Hepatocyte (in vitro differentiated cells): Measurements from ENCODE around the gene CREB5. TPM values are rescaled to one million over a fixed set of nuclear protein-coding genes. Genes with fewer than 3 reads are reported as not detected.

ENCODE experiments used
- DNase-seq: peaks from one replicate; pipeline ENCODE4 v3.0.0-alpha.2; 2016; ENCODE audit warnings: low spot score
- H2AFZ ChIP-seq: fragments of 200-600 bp; sonication (generic); 2 replicates; pipeline ENCODE4 v1.6.0; 2016; ENCODE audit warnings: antibody characterized with exemption, mild to moderate bottlenecking
- H3K27ac ChIP-seq: fragments of 200-600 bp; sonication (generic); 2 replicates; pipeline ENCODE4 v1.5.1; 2016; ENCODE audit warnings: mild to moderate bottlenecking
- H3K27me3 ChIP-seq: fragments of 200-600 bp; sonication (generic); 2 replicates; pipeline ENCODE4 v1.6.1; 2016
- H3K36me3 ChIP-seq: fragments of 200-600 bp; sonication (generic); replicated peaks from 2 replicates; pipeline ENCODE4 v1.5.1; 2016; ENCODE audit warnings: low read depth; ENCODE audit not compliant: insufficient read depth
- H3K4me1 ChIP-seq: fragments of 200-600 bp; sonication (generic); 2 replicates; pipeline ENCODE4 v1.5.1; 2016; ENCODE audit warnings: mild to moderate bottlenecking, moderate library complexity; ENCODE audit not compliant: insufficient read depth
- H3K4me2 ChIP-seq: fragments of 200-600 bp; sonication (generic); 2 replicates; pipeline ENCODE4 v1.6.0; 2016
- H3K4me3 ChIP-seq: fragments of 200-600 bp; sonication (generic); 2 replicates; pipeline ENCODE4 v1.5.1; 2016; ENCODE audit warnings: mild to moderate bottlenecking
- H3K79me2 ChIP-seq: fragments of 200-600 bp; sonication (generic); 2 replicates; pipeline ENCODE4 v1.6.0; 2017; ENCODE audit warnings: mild to moderate bottlenecking
- H3K9me2 ChIP-seq: fragments of 200-600 bp; sonication (generic); replicated peaks from 2 replicates; pipeline ENCODE4 v1.6.0; 2017; ENCODE audit warnings: mild to moderate bottlenecking; ENCODE audit not compliant: insufficient read depth
- H3K9me3 ChIP-seq: fragments of 200-600 bp; sonication (generic); 2 replicates; pipeline ENCODE4 v1.5.1; 2016; ENCODE audit warnings: low read depth, mild to moderate bottlenecking
- H4K20me1 ChIP-seq: fragments of 200-600 bp; sonication (generic); 2 replicates; pipeline ENCODE4 v1.6.0; 2016; ENCODE audit warnings: mild to moderate bottlenecking; ENCODE audit not compliant: insufficient read depth, poor library complexity, severe bottlenecking
- CTCF ChIP-seq: fragments of 200-600 bp; sonication (generic); IDR thresholded peaks from 2 replicates; pipeline ENCODE4 v1.5.1; 2016; ENCODE audit warnings: antibody characterized with exemption, mild to moderate bottlenecking; ENCODE audit not compliant: poor library complexity
- EZH2 ChIP-seq: fragments of 200-600 bp; sonication (generic); IDR thresholded peaks from 2 replicates; pipeline ENCODE4 v1.6.1; 2016; ENCODE audit warnings: antibody characterized with exemption, mild to moderate bottlenecking, borderline replicate concordance
- EZH2phosphoT487 ChIP-seq: fragments of 200-600 bp; sonication (generic); IDR thresholded peaks from one replicate; pipeline ENCODE4 v1.6.1; 2018; ENCODE audit warnings: antibody characterized with exemption, mild to moderate bottlenecking, low read depth, moderate library complexity; ENCODE audit not compliant: unreplicated experiment, severe bottlenecking
- WGBS: methylation state at CpG from one replicate; pipeline ENCODE4 v1.1.6; 2016; ENCODE audit warnings: low lambda C conversion rate; ENCODE audit errors: missing lambda C conversion rate; 5-methylcytosine and 5-hydroxymethylcytosine counted together
- polyA plus RNA-seq: library from polyadenylated mRNA; unstranded; fragments of >200 nt; fragmentation: Nextera tagmentation; extraction: Ambion mirVana; gene quantifications from 2 replicates; pipeline ENCODE4 v1.2.1, GENCODE V29; 2016
- total RNA-seq: library from RNA; depleted of rRNA; stranded (reverse); fragments of >200 nt; gene quantifications from 2 replicates; pipeline ENCODE4 v1.2.3, GENCODE V29; 2014

CREB5 gene
- total and polyA plus RNA-seq, 2 experiments from 2014 or later = 14.0 to 27.9 TPM

GRCh38 chr7:28447071-28447470, 34.8 kb downstream of the CREB5 start:
- no peak overlapping the region for H2AFZ ChIP-seq
- H3K27me3 ChIP-seq = no peaks in the 10 kb centered on the region
- no peak overlapping the region for H3K4me3 ChIP-seq
- no peak overlapping the region for H3K4me2 ChIP-seq
- H3K36me3 ChIP-seq = no peaks in the 10 kb centered on the region
- no peaks in the 10 kb centered on the region for H4K20me1 ChIP-seq
- H3K79me2 ChIP-seq = no peaks in the 10 kb centered on the region
- H3K9me3 ChIP-seq = no peaks in the 10 kb centered on the region
- 95% methylated on average over 5 of the region's 5 CpGs for WGBS
- DNase-seq = no peak
- H3K4me1 ChIP-seq = no peaks in the 10 kb centered on the region
- no peak overlapping the region for H3K27ac ChIP-seq
- no peaks in the 10 kb centered on the region for H3K9me2 ChIP-seq
- no peak for TF ChIP-seq EZH2phosphoT487
- no peak for TF ChIP-seq CTCF

GRCh38 chr7:28448708-28449107, 36.4 kb downstream of the CREB5 start:
- no peak for TF ChIP-seq EZH2
- H3K4me2 ChIP-seq = no peak overlapping the region
- no peaks in the 10 kb centered on the region for H3K79me2 ChIP-seq
- no peak overlapping the region for H2AFZ ChIP-seq
- H4K20me1 ChIP-seq = no peaks in the 10 kb centered on the region
- H3K27ac ChIP-seq = no peak overlapping the region
- H3K27me3 ChIP-seq = no peaks in the 10 kb centered on the region
- DNase-seq = no peak
- no peaks in the 10 kb centered on the region for H3K9me2 ChIP-seq
- WGBS = 72% methylated on average over 4 of the region's 4 CpGs
- H3K9me3 ChIP-seq = no peaks in the 10 kb centered on the region
- no peaks in the 10 kb centered on the region for H3K4me1 ChIP-seq
- H3K36me3 ChIP-seq = no peaks in the 10 kb centered on the region
- H3K4me3 ChIP-seq = no peak overlapping the region

- H3K27ac ChIP-seq = no peak overlapping the region
- 80% methylated on average over 2 of the region's 2 CpGs for WGBS
- H3K4me3 ChIP-seq = no peak overlapping the region
- H3K9me3 ChIP-seq = no peaks in the 10 kb centered on the region
- no peak overlapping the region for H3K4me2 ChIP-seq
- peaks cover 8% of the 10 kb centered on the region for H3K4me1 ChIP-seq
- no peaks in the 10 kb centered on the region for H3K9me2 ChIP-seq
- H4K20me1 ChIP-seq = no peaks in the 10 kb centered on the region
- DNase-seq = no peak
- TF ChIP-seq CTCF (no peak), EZH2phosphoT487 (no peak), EZH2 (no peak)
- no peaks in the 10 kb centered on the region for H3K79me2 ChIP-seq
- H2AFZ ChIP-seq = no peak overlapping the region
- H3K27me3 ChIP-seq = no peaks in the 10 kb centered on the region
- H3K36me3 ChIP-seq = no peaks in the 10 kb centered on the region
These were observed 40.4 kb downstream of the CREB5 start for GRCh38 chr7:28452681-28453080.

- Histone ChIP-seq H2AFZ (no peak overlapping the region), H3K79me2 (no peaks in the 10 kb centered on the region), H4K20me1 (no peaks in the 10 kb centered on the region), H3K27me3 (no peaks in the 10 kb centered on the region), H3K4me3 (no peak overlapping the region), H3K9me2 (no peaks in the 10 kb centered on the region), H3K36me3 (no peaks in the 10 kb centered on the region), H3K4me1 (peaks cover 8% of the 10 kb centered on the region), H3K4me2 (no peak overlapping the region), H3K9me3 (no peaks in the 10 kb centered on the region), H3K27ac (peak overlapping the region; percentile 33)
- DNase-seq = no peak
- WGBS = 77% methylated on average over 5 of the region's 5 CpGs
- no peak for TF ChIP-seq CTCF
- no peak for TF ChIP-seq EZH2
- TF ChIP-seq EZH2phosphoT487 = no peak
These were observed 43.2 kb downstream of the CREB5 start for GRCh38 chr7:28455486-28455885.
